ENCODE data around the gene MIS12.

DNA sequence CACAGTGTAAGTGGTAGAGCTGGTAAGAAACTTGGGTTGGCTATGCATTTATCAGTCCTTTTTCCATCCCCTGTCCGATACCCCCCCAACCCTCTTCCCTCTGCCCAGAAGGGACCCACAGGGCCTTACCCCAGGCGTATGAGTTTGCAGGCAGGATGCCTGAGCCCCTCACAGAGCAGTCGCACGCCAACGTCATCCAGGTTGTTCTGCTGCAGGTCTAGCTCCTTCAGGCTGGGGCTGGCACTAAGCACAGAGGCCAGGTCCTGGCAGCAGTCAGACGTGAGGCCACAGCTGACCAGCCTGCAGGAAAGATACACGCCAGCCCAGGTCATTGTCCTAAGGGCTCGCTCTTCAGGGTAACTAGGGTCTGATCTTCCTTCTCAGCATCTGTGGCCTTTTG lies 52.9 kb downstream of the MIS12 start:
- TF ChIP-seq POLR2AphosphoS5 (IDR thresholded peaks at IDR 0.05; ENCODE audit: low read depth, low read length): no peak
- TF ChIP-seq, protein P1, sequence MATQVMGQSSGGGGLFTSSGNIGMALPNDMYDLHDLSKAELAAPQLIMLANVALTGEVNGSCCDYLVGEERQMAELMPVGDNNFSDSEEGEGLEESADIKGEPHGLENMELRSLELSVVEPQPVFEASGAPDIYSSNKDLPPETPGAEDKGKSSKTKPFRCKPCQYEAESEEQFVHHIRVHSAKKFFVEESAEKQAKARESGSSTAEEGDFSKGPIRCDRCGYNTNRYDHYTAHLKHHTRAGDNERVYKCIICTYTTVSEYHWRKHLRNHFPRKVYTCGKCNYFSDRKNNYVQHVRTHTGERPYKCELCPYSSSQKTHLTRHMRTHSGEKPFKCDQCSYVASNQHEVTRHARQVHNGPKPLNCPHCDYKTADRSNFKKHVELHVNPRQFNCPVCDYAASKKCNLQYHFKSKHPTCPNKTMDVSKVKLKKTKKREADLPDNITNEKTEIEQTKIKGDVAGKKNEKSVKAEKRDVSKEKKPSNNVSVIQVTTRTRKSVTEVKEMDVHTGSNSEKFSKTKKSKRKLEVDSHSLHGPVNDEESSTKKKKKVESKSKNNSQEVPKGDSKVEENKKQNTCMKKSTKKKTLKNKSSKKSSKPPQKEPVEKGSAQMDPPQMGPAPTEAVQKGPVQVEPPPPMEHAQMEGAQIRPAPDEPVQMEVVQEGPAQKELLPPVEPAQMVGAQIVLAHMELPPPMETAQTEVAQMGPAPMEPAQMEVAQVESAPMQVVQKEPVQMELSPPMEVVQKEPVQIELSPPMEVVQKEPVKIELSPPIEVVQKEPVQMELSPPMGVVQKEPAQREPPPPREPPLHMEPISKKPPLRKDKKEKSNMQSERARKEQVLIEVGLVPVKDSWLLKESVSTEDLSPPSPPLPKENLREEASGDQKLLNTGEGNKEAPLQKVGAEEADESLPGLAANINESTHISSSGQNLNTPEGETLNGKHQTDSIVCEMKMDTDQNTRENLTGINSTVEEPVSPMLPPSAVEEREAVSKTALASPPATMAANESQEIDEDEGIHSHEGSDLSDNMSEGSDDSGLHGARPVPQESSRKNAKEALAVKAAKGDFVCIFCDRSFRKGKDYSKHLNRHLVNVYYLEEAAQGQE (IDR thresholded peaks at IDR 0.05; ENCODE audit: insufficient read depth in 1 of 2, low read depth in 2 of 2, low read length in 2 of 2): no peak
